OCI-LY7 (cell line): ENCODE results near the gene RAD51B. TPM values are rescaled to one million over a fixed set of nuclear protein-coding genes. Genes with fewer than 3 reads are reported as not detected.

Experiments
- BruUV-seq: library from RNA; stranded (reverse); fragments of 400-500 nt; replicated peaks from 2 replicates; lab custom pipeline; 2021; lab: Mats Ljungman, UMichigan
- CTCF ChIA-PET: fragments of 300-600 bp; sonication (Branson Sonifier 250); formaldehyde crosslinking; loops from one replicate; lab custom pipeline; 2022; ENCODE audit warnings: antibody characterized with exemption; ENCODE audit not compliant: unreplicated experiment; lab: Charles Lee
- POLR2A ChIA-PET: fragments of 300-600 bp; sonication (Branson Sonifier 250); formaldehyde crosslinking; loops from one replicate; lab custom pipeline; 2022; ENCODE audit warnings: antibody characterized with exemption; lab: Charles Lee
- DNase-seq: peaks from one replicate; pipeline ENCODE4 v3.0.0-alpha.2; 2015; ENCODE audit warnings: low spot score
- H2AFZ ChIP-seq: fragments of 200-600 bp; sonication (generic), shearing (Covaris generic); 2 replicates; pipeline ENCODE4 v1.6.1; 2014; ENCODE audit warnings: mild to moderate bottlenecking, antibody characterized with exemption, low read length, moderate library complexity
- H3K27ac ChIP-seq: fragments of 200-600 bp; sonication (generic); 2 replicates; pipeline ENCODE4 v1.5.1; 2014; ENCODE audit warnings: mixed run types, low read depth, mild to moderate bottlenecking, moderate library complexity, low read length, inconsistent platforms; ENCODE audit not compliant: poor library complexity, severe bottlenecking
- H3K36me3 ChIP-seq: fragments of 200-600 bp; sonication (generic); 2 replicates; pipeline ENCODE4 v1.6.1; 2014; ENCODE audit warnings: mild to moderate bottlenecking, antibody characterized with exemption, low read length, moderate library complexity, mixed read lengths; ENCODE audit not compliant: insufficient read depth
- H3K4me1 ChIP-seq: fragments of 200-600 bp; sonication (generic); 2 replicates; pipeline ENCODE4 v1.5.1; 2014; ENCODE audit warnings: mild to moderate bottlenecking, low read length; ENCODE audit not compliant: insufficient read depth, poor library complexity, severe bottlenecking
- H3K4me2 ChIP-seq: fragments of 200-600 bp; sonication (generic); 2 replicates; pipeline ENCODE4 v1.6.1; 2014; ENCODE audit warnings: mild to moderate bottlenecking, low read length
- H3K4me3 ChIP-seq: fragments of 200-600 bp; sonication (generic); 2 replicates; pipeline ENCODE4 v1.5.1; 2014; ENCODE audit warnings: mild to moderate bottlenecking, low read depth, low read length; ENCODE audit not compliant: poor library complexity, severe bottlenecking
- H3K79me2 ChIP-seq: fragments of 200-600 bp; sonication (generic); 2 replicates; pipeline ENCODE4 v1.6.1; 2016; ENCODE audit warnings: low read depth, mild to moderate bottlenecking, low read length, moderate library complexity, mixed read lengths; ENCODE audit not compliant: insufficient read depth
- H3K9me2 ChIP-seq: fragments of 200-600 bp; sonication (generic); 2 replicates; pipeline ENCODE4 v1.6.1; 2016; ENCODE audit warnings: mild to moderate bottlenecking, low read length, mixed read lengths; ENCODE audit not compliant: insufficient read depth
- H3K9me3 ChIP-seq: fragments of 200-600 bp; sonication (generic); 2 replicates; pipeline ENCODE4 v1.6.1; 2014; ENCODE audit warnings: mild to moderate bottlenecking, mixed run types, low read length, mixed read lengths
- H4K20me1 ChIP-seq: fragments of 200-600 bp; sonication (generic); 2 replicates; pipeline ENCODE4 v1.6.1; 2014; ENCODE audit warnings: mild to moderate bottlenecking, antibody characterized with exemption, low read length, moderate library complexity, mixed read lengths; ENCODE audit not compliant: insufficient read depth
- EZH2phosphoT487 ChIP-seq: fragments of 200-600 bp; sonication (generic); IDR thresholded peaks from 2 replicates; pipeline ENCODE4 v1.6.1; 2018; ENCODE audit warnings: low read depth, borderline replicate concordance, mild to moderate bottlenecking, mixed run types, antibody characterized with exemption, low read length, moderate library complexity, mixed read lengths
- intact Hi-C: fragments of 100-400 bp; cut with micrococcal nuclease; formaldehyde crosslinking; loops from one replicate; pipeline ENCODE4 v1.10.0; 2022; ENCODE audit not compliant: unreplicated experiment
- total RNA-seq, 2 experiments: library from RNA; depleted of rRNA in 1 of 2; stranded (reverse); fragments of >200 nt in 1 of 2; shearing (Covaris generic) in 1 of 2; gene quantifications; 2 replicates each; pipeline ENCODE4 v1.2.3, GENCODE V29; 2014 to 2022
- TF ChIP-seq, protein P1 (sequence below): fragments of 200-600 bp; sonication (generic); conservative IDR thresholded peaks from 2 replicates; pipeline ENCODE4 v1.5.1; 2014; ENCODE audit warnings: mild to moderate bottlenecking, antibody characterized with exemption, low read length, moderate library complexity, mixed read lengths

Gene RAD51B
- total RNA-seq, 2 experiments from 2014 or later: 41.4 to 89.9 TPM

GRCh38 chr14:68165274-68165843, 345.8 kb downstream of the RAD51B start:
- ChIA-PET CTCF (no interaction called here), POLR2A (interaction anchor here (0.6 to 1.3 kb wide), 5 partner anchors 14 to 1536 kb away, joined by 3 to 5 read pairs (median 4); no protein-coding TSS in a partner anchor)
- no peaks in the 10 kb centered on the region for H3K4me1 ChIP-seq
- no peak for TF ChIP-seq EZH2phosphoT487
- TF ChIP-seq, protein P1, sequence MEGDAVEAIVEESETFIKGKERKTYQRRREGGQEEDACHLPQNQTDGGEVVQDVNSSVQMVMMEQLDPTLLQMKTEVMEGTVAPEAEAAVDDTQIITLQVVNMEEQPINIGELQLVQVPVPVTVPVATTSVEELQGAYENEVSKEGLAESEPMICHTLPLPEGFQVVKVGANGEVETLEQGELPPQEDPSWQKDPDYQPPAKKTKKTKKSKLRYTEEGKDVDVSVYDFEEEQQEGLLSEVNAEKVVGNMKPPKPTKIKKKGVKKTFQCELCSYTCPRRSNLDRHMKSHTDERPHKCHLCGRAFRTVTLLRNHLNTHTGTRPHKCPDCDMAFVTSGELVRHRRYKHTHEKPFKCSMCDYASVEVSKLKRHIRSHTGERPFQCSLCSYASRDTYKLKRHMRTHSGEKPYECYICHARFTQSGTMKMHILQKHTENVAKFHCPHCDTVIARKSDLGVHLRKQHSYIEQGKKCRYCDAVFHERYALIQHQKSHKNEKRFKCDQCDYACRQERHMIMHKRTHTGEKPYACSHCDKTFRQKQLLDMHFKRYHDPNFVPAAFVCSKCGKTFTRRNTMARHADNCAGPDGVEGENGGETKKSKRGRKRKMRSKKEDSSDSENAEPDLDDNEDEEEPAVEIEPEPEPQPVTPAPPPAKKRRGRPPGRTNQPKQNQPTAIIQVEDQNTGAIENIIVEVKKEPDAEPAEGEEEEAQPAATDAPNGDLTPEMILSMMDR: no peak
- no peaks in the 10 kb centered on the region for H3K79me2 ChIP-seq
- H4K20me1 ChIP-seq: no peaks in the 10 kb centered on the region
- H3K27ac ChIP-seq: no peak overlapping the region
- intact Hi-C loops: no loop called here
- no peaks in the 10 kb centered on the region for H3K36me3 ChIP-seq
- no peak overlapping the region for H3K4me3 ChIP-seq
- no peaks in the 10 kb centered on the region for H3K9me3 ChIP-seq
- H3K4me2 ChIP-seq: no peak overlapping the region
- H3K9me2 ChIP-seq: no peaks in the 10 kb centered on the region
- no peak overlapping the region for H2AFZ ChIP-seq
- no peak for DNase-seq
- BruUV-seq: no TSS peak

DNA sequence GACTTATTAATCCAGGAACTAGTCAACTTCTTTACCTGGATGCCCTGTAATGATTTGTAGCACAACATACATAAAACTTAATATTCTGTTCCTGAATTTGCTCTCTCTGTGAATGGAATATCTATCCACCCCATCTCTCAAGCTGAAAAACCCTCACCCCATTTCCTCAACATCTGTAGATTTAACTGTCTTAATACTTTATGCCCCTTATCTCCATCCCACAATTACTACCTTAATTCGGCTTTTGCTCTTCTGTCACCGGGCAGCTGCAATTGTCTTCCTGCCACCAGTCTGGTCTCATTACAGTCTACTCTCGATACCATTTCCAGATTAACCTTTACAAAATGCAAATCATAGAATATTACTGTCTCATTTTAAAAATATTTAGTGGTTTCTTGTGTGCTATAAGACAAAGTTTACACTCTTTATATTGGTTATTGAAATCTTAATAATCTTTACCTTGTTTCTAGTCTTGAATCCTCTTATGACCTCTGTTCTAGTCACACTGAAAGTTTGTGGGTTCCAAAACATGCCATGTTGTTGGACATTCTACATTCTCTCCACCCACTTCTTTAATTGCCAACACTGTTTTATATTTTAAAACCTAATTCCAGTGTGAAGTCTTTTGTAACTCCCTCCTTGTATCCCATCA, 347.3 kb downstream of the RAD51B start:
- Histone ChIP-seq H3K9me2 (no peaks in the 10 kb centered on the region), H3K27ac (no peak overlapping the region), H3K4me2 (no peak overlapping the region), H3K79me2 (no peaks in the 10 kb centered on the region), H2AFZ (no peak overlapping the region), H3K36me3 (no peaks in the 10 kb centered on the region), H4K20me1 (no peaks in the 10 kb centered on the region), H3K9me3 (no peaks in the 10 kb centered on the region), H3K4me1 (no peaks in the 10 kb centered on the region), H3K4me3 (no peak overlapping the region)
- ChIA-PET CTCF (no interaction called here), POLR2A (interaction anchor here (0.6 to 1.3 kb wide), 3 partner anchors 15 to 550 kb away, joined by 4 to 5 read pairs (median 4); no protein-coding TSS in a partner anchor)
- BruUV-seq: no TSS peak
- no peak for DNase-seq
- no peak for TF ChIP-seq EZH2phosphoT487
- TF ChIP-seq, protein P1: no peak
- intact Hi-C loops: no loop called here
